Osteocyte (in vitro differentiated cells): ENCODE data around the gene TMEM37. TPM values are rescaled to one million over a fixed set of nuclear protein-coding genes. Genes with fewer than 3 reads are reported as not detected.

Source experiments
- DNase-seq: peaks from one replicate; pipeline ENCODE4 v3.0.0; 2021; ENCODE audit warnings: mixed read lengths; ENCODE audit not compliant: unreplicated experiment; ENCODE audit errors: extremely low spot score
- H3K27ac Mint-ChIP-seq: one replicate; pipeline ENCODE4 v1.8.0; 2021; ENCODE audit warnings: mild to moderate bottlenecking, mixed read lengths; ENCODE audit not compliant: unreplicated experiment
- H3K27me3 Mint-ChIP-seq: one replicate; pipeline ENCODE4 v1.8.0; 2021; ENCODE audit warnings: mixed read lengths; ENCODE audit not compliant: unreplicated experiment
- H3K36me3 Mint-ChIP-seq: one replicate; pipeline ENCODE4 v1.8.0; 2021; ENCODE audit warnings: mixed read lengths; ENCODE audit not compliant: unreplicated experiment
- H3K4me1 Mint-ChIP-seq: one replicate; pipeline ENCODE4 v1.8.0; 2021; ENCODE audit warnings: mixed read lengths; ENCODE audit not compliant: unreplicated experiment
- H3K4me3 Mint-ChIP-seq: one replicate; pipeline ENCODE4 v1.8.0; 2021; ENCODE audit warnings: mild to moderate bottlenecking, moderate library complexity, mixed read lengths; ENCODE audit not compliant: unreplicated experiment
- H3K9me3 Mint-ChIP-seq: one replicate; pipeline ENCODE4 v1.8.0; 2021; ENCODE audit warnings: mixed read lengths; ENCODE audit not compliant: unreplicated experiment
- total RNA-seq: library from RNA; stranded (reverse); gene quantifications from 2 replicates; pipeline ENCODE4 v1.2.1, GENCODE V29; 2021
- TF ChIP-seq, protein P1 (sequence below): fragments of 200-600 bp; sonication (generic); IDR thresholded peaks from 2 replicates; pipeline ENCODE4 v1.5.0; 2021; ENCODE audit warnings: antibody characterized with exemption, mild to moderate bottlenecking, moderate library complexity

Gene TMEM37
- total RNA-seq, 1 donor from 2014 or later, result 0.40 TPM

DNA sequence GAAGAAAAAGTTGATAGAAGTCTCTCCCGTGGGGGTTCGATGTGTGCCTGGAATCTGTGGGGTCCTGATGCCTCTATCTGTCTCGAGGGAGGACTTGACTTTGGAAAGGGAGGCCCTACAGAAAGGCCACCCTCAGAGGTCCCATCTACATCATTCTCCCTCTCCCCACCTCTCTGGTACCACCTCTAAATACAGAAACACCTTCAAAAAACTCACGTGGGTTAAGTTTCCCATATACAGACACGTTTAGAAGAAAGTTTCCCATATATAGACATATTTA is 5.3 kb upstream of the TMEM37 start:
- DNase-seq, result no peak
- TF ChIP-seq, protein P1, sequence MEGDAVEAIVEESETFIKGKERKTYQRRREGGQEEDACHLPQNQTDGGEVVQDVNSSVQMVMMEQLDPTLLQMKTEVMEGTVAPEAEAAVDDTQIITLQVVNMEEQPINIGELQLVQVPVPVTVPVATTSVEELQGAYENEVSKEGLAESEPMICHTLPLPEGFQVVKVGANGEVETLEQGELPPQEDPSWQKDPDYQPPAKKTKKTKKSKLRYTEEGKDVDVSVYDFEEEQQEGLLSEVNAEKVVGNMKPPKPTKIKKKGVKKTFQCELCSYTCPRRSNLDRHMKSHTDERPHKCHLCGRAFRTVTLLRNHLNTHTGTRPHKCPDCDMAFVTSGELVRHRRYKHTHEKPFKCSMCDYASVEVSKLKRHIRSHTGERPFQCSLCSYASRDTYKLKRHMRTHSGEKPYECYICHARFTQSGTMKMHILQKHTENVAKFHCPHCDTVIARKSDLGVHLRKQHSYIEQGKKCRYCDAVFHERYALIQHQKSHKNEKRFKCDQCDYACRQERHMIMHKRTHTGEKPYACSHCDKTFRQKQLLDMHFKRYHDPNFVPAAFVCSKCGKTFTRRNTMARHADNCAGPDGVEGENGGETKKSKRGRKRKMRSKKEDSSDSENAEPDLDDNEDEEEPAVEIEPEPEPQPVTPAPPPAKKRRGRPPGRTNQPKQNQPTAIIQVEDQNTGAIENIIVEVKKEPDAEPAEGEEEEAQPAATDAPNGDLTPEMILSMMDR, result no peak
- no peaks in the 10 kb centered on the region for H3K36me3 Mint-ChIP-seq
- peaks cover 3% of the 10 kb centered on the region for H3K9me3 Mint-ChIP-seq
- no peak overlapping the region for H3K4me3 Mint-ChIP-seq
- H3K4me1 Mint-ChIP-seq, result peaks cover 4% of the 10 kb centered on the region
- H3K27ac Mint-ChIP-seq, result no peak overlapping the region
- H3K27me3 Mint-ChIP-seq, result peaks cover 75% of the 10 kb centered on the region

GRCh38 chr2:119426801-119427395 is 4.8 kb upstream of the TMEM37 start:
- no peaks in the 10 kb centered on the region for H3K9me3 Mint-ChIP-seq
- H3K4me1 Mint-ChIP-seq, result peaks cover 4% of the 10 kb centered on the region
- peaks cover 70% of the 10 kb centered on the region for H3K27me3 Mint-ChIP-seq
- no peak overlapping the region for H3K4me3 Mint-ChIP-seq
- H3K36me3 Mint-ChIP-seq, result no peaks in the 10 kb centered on the region
- TF ChIP-seq, protein P1, result no peak
- no peak overlapping the region for H3K27ac Mint-ChIP-seq
- DNase-seq, result no peak

DNA sequence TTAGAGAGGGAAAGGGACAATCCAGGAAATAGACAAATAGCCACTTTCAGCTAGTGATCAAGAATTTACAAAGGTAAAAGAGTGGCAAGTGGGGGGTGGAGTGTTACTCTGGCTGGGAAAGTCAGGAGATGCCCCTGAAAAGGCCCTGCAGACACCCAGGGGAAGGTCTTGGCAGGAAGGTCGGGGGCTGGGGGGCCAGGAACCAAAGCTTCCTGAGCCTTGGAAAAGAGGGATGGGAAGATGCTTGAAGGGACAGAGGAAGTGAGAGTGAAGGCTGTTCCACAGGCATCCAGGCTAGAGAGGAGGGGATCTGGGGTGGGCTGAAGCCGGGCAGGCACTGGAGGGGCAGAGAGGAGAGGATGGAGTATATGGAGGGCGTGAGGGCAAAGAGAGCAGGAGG is 3.9 kb upstream of the TMEM37 start:
- Mint-ChIP-seq H3K27me3 (peaks cover 61% of the 10 kb centered on the region), H3K27ac (no peak overlapping the region), H3K9me3 (no peaks in the 10 kb centered on the region), H3K4me3 (no peak overlapping the region), H3K4me1 (peaks cover 12% of the 10 kb centered on the region), H3K36me3 (no peaks in the 10 kb centered on the region)
- TF ChIP-seq, protein P1, result no peak
- DNase-seq, result no peak

DNA sequence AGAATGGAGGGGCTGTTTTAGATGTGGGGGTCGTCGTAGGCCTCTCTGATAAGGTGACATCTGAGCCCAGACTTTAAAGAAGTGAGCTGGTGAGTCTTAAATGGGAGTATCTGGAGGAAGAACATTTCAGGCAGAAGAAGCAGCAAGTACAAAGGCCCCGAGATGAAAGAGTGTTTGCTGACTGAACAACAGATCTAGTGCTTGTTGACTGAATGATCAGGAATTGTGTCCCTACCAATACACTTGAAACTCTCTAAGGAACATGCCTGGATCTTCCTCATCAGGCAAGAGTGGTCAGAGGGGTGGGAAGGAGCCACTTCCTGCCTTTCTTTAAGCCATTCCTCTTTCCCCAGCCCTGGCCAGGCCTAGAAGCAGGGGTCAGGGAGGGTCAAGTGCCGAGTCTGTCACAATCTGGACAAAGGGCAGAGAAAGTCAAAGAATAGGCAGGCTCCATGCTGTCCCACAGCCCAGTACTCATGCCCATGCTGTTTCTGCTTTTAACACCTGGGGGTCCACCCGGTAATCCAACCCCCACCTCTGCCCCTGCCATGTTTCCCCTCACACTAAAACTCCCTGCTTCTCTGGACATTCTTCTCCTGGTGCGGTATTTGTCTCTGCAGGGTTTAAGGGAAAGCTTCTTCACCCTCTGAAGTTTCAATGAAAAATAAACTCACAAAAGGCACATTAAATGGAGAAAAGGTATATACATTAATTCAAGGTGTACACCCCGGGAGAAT is 3.0 kb upstream of the TMEM37 start:
- no peaks in the 10 kb centered on the region for H3K9me3 Mint-ChIP-seq
- DNase-seq, result no peak
- peaks cover 61% of the 10 kb centered on the region for H3K27me3 Mint-ChIP-seq
- TF ChIP-seq, protein P1, result no peak
- no peak overlapping the region for H3K27ac Mint-ChIP-seq
- no peak overlapping the region for H3K4me3 Mint-ChIP-seq
- H3K36me3 Mint-ChIP-seq, result no peaks in the 10 kb centered on the region
- H3K4me1 Mint-ChIP-seq, result peaks cover 12% of the 10 kb centered on the region

GRCh38 chr2:119429225-119429981 is 2.3 kb upstream of the TMEM37 start:
- Mint-ChIP-seq H3K4me3 (no peak overlapping the region), H3K36me3 (no peaks in the 10 kb centered on the region), H3K27ac (no peak overlapping the region), H3K27me3 (peaks cover 62% of the 10 kb centered on the region), H3K9me3 (no peaks in the 10 kb centered on the region), H3K4me1 (peaks cover 12% of the 10 kb centered on the region)
- TF ChIP-seq, protein P1, result no peak
- no peak for DNase-seq
